ENCODE data around the gene TRMT2A.

TRMT2A gene

DNA sequence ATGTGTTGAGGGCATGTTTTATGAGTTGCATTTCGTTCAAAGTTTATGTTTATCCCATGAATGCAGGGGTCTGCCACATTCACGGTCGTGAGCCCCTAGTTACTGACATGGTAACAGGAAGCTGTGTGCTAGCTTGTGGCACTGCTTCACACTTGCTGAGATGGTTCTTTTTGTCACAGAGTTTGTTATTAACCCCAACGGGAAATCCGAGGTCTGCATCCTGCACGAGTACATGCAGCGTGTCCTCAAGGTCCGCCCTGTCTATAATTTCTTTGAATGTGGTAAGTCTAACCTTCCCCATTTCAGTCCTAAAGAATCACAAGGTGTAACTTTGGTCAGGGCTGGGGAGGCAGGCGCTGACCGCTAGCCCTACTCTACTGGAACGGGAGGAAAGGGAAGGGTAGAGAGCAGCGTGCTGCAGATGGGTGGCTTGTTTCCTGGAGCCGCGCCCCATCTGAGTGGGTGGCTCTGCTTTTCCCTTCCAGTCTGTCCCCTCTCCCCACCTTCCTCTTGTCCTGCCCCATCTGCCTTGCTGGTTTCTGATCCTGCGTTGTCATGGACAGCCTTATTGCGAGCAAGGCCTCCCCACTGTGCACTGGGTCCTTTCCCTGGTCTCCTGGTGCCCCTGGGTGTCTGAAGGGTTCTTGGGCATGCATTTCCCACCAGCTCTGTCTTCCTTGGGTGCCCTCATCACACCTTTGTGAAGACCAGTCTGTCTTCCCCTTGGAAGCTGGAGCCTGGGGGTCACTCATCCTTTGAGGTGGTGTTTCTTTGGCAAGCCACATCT, 25.1 kb downstream of the TRMT2A start:
- no peaks in the 10 kb centered on the region for H3K27me3 ChIP-seq
- H3K27ac ChIP-seq: no peak overlapping the region
- H3K36me3 ChIP-seq: peaks cover 92% of the 10 kb centered on the region
- no peak overlapping the region for H3K4me3 ChIP-seq (ENCODE audit: low read depth in 1 of 2, low read length in 1 of 2)
- no peaks in the 10 kb centered on the region for H3K4me1 ChIP-seq (ENCODE audit: control insufficient read depth in 1 of 2, insufficient read depth in 1 of 2, low read depth in 1 of 2, low read length in 1 of 2)
- TF ChIP-seq, protein P1, sequence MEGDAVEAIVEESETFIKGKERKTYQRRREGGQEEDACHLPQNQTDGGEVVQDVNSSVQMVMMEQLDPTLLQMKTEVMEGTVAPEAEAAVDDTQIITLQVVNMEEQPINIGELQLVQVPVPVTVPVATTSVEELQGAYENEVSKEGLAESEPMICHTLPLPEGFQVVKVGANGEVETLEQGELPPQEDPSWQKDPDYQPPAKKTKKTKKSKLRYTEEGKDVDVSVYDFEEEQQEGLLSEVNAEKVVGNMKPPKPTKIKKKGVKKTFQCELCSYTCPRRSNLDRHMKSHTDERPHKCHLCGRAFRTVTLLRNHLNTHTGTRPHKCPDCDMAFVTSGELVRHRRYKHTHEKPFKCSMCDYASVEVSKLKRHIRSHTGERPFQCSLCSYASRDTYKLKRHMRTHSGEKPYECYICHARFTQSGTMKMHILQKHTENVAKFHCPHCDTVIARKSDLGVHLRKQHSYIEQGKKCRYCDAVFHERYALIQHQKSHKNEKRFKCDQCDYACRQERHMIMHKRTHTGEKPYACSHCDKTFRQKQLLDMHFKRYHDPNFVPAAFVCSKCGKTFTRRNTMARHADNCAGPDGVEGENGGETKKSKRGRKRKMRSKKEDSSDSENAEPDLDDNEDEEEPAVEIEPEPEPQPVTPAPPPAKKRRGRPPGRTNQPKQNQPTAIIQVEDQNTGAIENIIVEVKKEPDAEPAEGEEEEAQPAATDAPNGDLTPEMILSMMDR (IDR thresholded peaks at IDR 0.05): no peak
- H3K9me3 ChIP-seq: no peaks in the 10 kb centered on the region

DNA sequence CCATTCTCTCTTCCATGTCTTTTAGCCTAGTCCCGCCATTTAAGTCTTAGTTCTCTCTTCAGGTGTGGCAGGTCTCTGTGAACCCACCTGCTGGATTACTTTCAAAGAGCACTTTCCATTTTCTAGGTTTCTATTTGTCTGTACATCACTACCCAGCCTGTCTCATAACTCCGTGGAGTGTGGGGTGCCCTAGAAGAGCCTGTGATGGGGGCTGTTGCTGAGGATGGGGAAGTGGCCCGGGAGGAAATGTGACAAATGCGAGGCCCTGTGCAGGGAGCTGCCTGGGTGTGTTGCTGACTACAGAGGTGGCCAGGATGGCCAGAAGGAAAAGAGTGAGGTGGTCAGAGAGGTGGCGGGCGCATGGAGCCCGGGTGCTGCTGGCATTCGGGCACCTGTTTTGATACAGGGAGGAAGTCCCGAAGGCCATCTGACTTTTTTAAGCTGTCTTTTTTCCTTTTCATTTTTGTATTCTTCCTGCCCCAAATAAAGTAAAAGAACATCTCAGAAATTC, 26.2 kb downstream of the TRMT2A start:
- Histone ChIP-seq H3K27ac (peak overlapping the region; percentile 2), H3K4me1 (ENCODE audit: control insufficient read depth in 1 of 2, insufficient read depth in 1 of 2, low read depth in 1 of 2, low read length in 1 of 2) (no peaks in the 10 kb centered on the region), H3K4me3 (ENCODE audit: low read depth in 1 of 2, low read length in 1 of 2) (no peak overlapping the region), H3K9me3 (no peaks in the 10 kb centered on the region), H3K36me3 (peaks cover 97% of the 10 kb centered on the region), H3K27me3 (no peaks in the 10 kb centered on the region)
- TF ChIP-seq, protein P1 (IDR thresholded peaks at IDR 0.05): no peak

DNA sequence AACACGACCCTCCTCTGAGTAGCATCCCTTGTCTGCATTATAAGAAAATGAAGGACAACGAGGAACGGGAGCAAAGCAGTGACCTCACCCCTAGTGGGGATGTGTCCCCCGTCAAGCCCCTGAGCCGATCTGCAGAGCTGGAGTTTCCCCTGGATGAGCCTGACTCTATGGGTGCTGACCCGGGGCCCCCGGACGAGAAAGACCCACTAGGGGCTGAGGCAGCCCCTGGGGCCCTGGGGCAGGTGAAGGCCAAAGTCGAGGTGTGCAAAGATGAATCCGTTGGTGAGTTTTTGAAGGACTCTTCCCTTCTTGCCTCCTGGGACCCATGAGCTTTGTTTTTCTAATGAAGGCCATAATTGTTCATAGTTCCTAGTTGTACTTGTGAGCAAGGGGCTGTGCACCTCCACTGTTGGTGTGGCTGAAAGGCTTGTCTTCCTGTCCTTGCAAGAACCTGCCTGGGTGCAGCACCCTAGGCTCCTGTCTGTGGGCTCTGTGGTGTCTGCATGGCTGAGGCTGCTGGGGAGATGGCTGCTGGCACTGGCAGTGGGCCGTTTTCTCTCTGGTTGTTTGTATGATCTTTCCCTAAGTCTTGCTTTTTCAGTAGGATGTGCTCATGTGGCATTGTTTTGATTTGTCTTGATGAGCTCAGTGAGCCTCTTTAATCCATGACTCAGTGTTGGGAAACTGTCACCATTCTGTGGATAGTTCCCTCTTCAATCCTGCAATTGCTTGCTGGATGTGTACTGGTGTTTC, 26.9 kb downstream of the TRMT2A start:
- peaks cover 91% of the 10 kb centered on the region for H3K36me3 ChIP-seq
- H3K4me1 ChIP-seq (ENCODE audit: control insufficient read depth in 1 of 2, insufficient read depth in 1 of 2, low read depth in 1 of 2, low read length in 1 of 2): peaks cover 0 to under 1% of the 10 kb centered on the region in 2 experiments
- H3K27ac ChIP-seq: peak overlapping the region; percentile 2
- no peak overlapping the region for H3K4me3 ChIP-seq (ENCODE audit: low read depth in 1 of 2, low read length in 1 of 2)
- no peaks in the 10 kb centered on the region for H3K9me3 ChIP-seq
- TF ChIP-seq, protein P1 (IDR thresholded peaks at IDR 0.05): no peak
- no peaks in the 10 kb centered on the region for H3K27me3 ChIP-seq

DNA sequence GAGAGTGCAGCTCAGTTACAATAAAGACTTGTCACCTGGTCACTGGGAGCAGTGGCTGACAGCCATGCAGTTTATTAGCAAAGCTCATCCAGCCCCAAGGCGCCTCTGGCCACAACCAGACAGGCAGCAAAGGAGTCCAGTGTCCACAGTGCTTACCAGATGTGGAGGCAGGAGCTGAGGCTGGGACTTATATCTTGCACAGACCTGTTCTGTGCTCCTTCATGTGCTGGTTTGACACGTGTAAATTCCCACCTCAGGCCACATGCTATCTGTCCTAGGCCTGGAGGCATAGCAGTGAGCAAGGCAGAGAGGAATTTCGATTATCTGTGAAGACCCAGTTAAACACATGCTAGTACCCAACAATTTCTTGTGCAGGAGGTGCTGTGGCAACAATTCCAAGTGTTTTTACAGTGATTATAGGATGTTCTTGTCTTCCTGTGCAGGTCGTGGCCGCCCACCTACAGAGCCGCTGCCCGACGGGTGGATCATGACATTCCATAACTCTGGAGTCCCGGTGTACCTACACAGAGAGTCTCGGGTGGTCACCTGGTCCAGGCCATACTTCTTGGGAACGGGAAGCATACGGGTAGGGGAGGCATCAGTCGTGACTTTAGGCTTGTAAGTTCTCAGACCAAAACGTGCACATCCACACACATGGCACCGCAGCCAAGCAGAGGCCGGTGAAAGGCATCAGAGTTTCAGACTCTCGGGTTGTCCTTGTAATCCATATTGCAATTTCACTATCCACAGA, 27.6 kb downstream of the TRMT2A start:
- Histone ChIP-seq H3K27ac (no peak overlapping the region), H3K36me3 (peaks cover 83% of the 10 kb centered on the region), H3K4me1 (ENCODE audit: control insufficient read depth in 1 of 2, insufficient read depth in 1 of 2, low read depth in 1 of 2, low read length in 1 of 2) (peaks cover 3 to 8% of the 10 kb centered on the region in 2 experiments), H3K9me3 (no peaks in the 10 kb centered on the region), H3K4me3 (ENCODE audit: low read depth in 1 of 2, low read length in 1 of 2) (no peak overlapping the region), H3K27me3 (no peaks in the 10 kb centered on the region)
- TF ChIP-seq, protein P1 (IDR thresholded peaks at IDR 0.05): no peak

DNA sequence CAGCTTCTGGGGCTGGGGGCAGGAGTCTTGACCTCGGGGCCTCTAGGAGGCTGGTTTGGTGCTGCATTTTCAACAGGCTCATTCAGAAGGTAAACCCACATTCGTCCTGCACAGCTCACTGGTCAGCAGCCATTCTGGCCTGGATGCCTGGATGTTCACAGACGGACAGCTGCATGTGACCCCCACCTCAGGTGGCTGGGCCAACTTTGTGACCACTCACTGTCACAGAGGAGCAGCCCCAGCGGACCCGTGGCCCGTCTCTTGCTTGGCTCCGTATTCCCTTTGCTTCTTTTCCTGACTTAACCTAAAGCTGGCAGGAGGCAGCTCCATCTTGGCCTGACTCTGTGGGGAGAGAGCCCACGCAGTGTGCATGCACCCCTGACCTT, 28.8 kb downstream of the TRMT2A start:
- H3K4me3 ChIP-seq (ENCODE audit: low read depth in 1 of 2, low read length in 1 of 2): no peak overlapping the region
- no peaks in the 10 kb centered on the region for H3K9me3 ChIP-seq
- peaks cover 72% of the 10 kb centered on the region for H3K36me3 ChIP-seq
- peaks cover 14 to 19% of the 10 kb centered on the region in 2 experiments for H3K4me1 ChIP-seq (ENCODE audit: control insufficient read depth in 1 of 2, insufficient read depth in 1 of 2, low read depth in 1 of 2, low read length in 1 of 2)
- no peaks in the 10 kb centered on the region for H3K27me3 ChIP-seq
- H3K27ac ChIP-seq: no peak overlapping the region
- TF ChIP-seq, protein P1 (IDR thresholded peaks at IDR 0.05): no peak

All from neutrophil (primary cell).